Measurements from ENCODE around the gene LCLAT1.

LCLAT1 gene

GRCh38 chr2:30683236-30683956, 236.3 kb downstream of the LCLAT1 start:
- ChIA-PET POLR2A (no interaction called here), CTCF (no interaction called here)

GRCh38 chr2:30684026-30684425, 237.0 kb downstream of the LCLAT1 start:
- Histone ChIP-seq H3K4me3 (ENCODE audit: low read depth, low read length) (no peak overlapping the region), H3K4me1 (ENCODE audit: control insufficient read depth, insufficient read depth, low read length) (no peaks in the 10 kb centered on the region), H3K27ac (ENCODE audit: extremely low read depth, low read depth, low read length) (no peak overlapping the region), H3K9me3 (ENCODE audit: control insufficient read depth, insufficient read depth, low read depth, low read length) (no peaks in the 10 kb centered on the region), H3K36me3 (ENCODE audit: control insufficient read depth in 2 of 2, insufficient read depth in 1 of 2, low read length in 2 of 2) (no peaks in the 10 kb centered on the region)
- CTCF ChIA-PET = no interaction called here
- no peak for TF ChIP-seq ZNF280D (tag by site-specific recombination; IDR thresholded peaks at IDR 0.05)
- TF ChIP-seq ATF2 (tag by site-specific recombination; IDR thresholded peaks at IDR 0.05; ENCODE audit: low read depth) = no peak
- TF ChIP-seq ZNF18 (tag by site-specific recombination; IDR thresholded peaks at IDR 0.05) = no peak
- no peak for TF ChIP-seq ZNF121 (tag by site-specific recombination; IDR thresholded peaks at IDR 0.05)
- TF ChIP-seq KLF8 (tag by site-specific recombination; IDR thresholded peaks at IDR 0.05) = no peak
- TF ChIP-seq ZNF155 (tag by site-specific recombination; IDR thresholded peaks at IDR 0.05) = no peak
- TF ChIP-seq ZNF501 (tag by site-specific recombination; IDR thresholded peaks at IDR 0.05) = no peak
- no peak for TF ChIP-seq SP2 (tag by site-specific recombination; IDR thresholded peaks at IDR 0.05)
- no peak for TF ChIP-seq ZNF146 (tag by site-specific recombination; IDR thresholded peaks at IDR 0.05)
- no peak for TF ChIP-seq ZNF747 (tag by site-specific recombination; IDR thresholded peaks at IDR 0.05)
- TF ChIP-seq ZNF560 (tag by site-specific recombination; IDR thresholded peaks at IDR 0.05; ENCODE audit: borderline replicate concordance) = no peak
- TF ChIP-seq ZNF175 (tag by site-specific recombination; IDR thresholded peaks at IDR 0.05) = no peak
- no peak for TF ChIP-seq KLF16 (tag by site-specific recombination; IDR thresholded peaks at IDR 0.05)
- POLR2A ChIA-PET = no interaction called here

More at GRCh38 chr2:30683236-30683956, 236.3 kb downstream of the LCLAT1 start:
- Histone ChIP-seq H3K4me1 (ENCODE audit: control insufficient read depth, insufficient read depth, low read length) (no peaks in the 10 kb centered on the region), H3K27ac (ENCODE audit: extremely low read depth, low read depth, low read length) (no peak overlapping the region), H3K4me3 (ENCODE audit: low read depth, low read length) (no peak overlapping the region), H3K9me3 (ENCODE audit: control insufficient read depth, insufficient read depth, low read depth, low read length) (no peaks in the 10 kb centered on the region), H3K36me3 (ENCODE audit: control insufficient read depth in 2 of 2, insufficient read depth in 1 of 2, low read length in 2 of 2) (no peaks in the 10 kb centered on the region)
- no peak for TF ChIP-seq ZNF26 (tag by site-specific recombination; IDR thresholded peaks at IDR 0.05)
- no peak for TF ChIP-seq SALL2 (tag by site-specific recombination; IDR thresholded peaks at IDR 0.05; ENCODE audit: borderline replicate concordance)
- no peak for TF ChIP-seq ZNF48 (tag by site-specific recombination; IDR thresholded peaks at IDR 0.05)
- no peak for TF ChIP-seq ZNF302 (tag by site-specific recombination; IDR thresholded peaks at IDR 0.05; ENCODE audit: low read depth)
- no peak for TF ChIP-seq ZNF561 (tag by site-specific recombination; IDR thresholded peaks at IDR 0.05; ENCODE audit: borderline replicate concordance)
- TF ChIP-seq ZNF416 (tag by site-specific recombination; IDR thresholded peaks at IDR 0.05) = no peak

Measured in HEK293 (cell line).